PFSK-1 (cell line): ENCODE measurements around the gene COMTD1.

Source experiments
- FOXP2 ChIP-seq: optimal IDR thresholded peaks from 2 replicates; pipeline ENCODE3; 2011; ENCODE audit warnings: borderline replicate concordance, control low read depth, inconsistent platforms; ENCODE audit not compliant: insufficient read depth; ENCODE audit errors: extremely low read length, extremely low read depth
- REST ChIP-seq, 2 experiments: IDR thresholded peaks; 2 replicates each; pipeline versions ENCODE4 v1.6.1 to v1.8.0; 2011 to 2012; ENCODE audit warnings: low read depth in 2 of 2, low read length in 2 of 2, control low read depth in 1 of 2, inconsistent platforms in 1 of 2, mild to moderate bottlenecking in 1 of 2, moderate library complexity in 1 of 2; ENCODE audit not compliant: insufficient read depth in 1 of 2

GRCh38 chr10:75231672-75232581 lies 3.8 kb downstream of the COMTD1 start:
- TF ChIP-seq FOXP2 (no peak), REST (IDR thresholded peaks at IDR 0.05; ENCODE audit: insufficient read depth in 1 of 2, low read depth in 2 of 2, low read length in 2 of 2) (no peak)
